IPS-11a (cell line): ENCODE measurements around the gene MIB1.
"Not testable (repeated sequence)": the region's sequence is repeated elsewhere in the genome, so short reads cannot be mapped to it uniquely, and the experiment has no call there.

Experiments used
- H3K4me3 ChIP-seq: one replicate; pipeline ENCODE4 v1.5.1; 2013; ENCODE audit warnings: low read depth, low read length, control low read depth

MIB1 gene

DNA sequence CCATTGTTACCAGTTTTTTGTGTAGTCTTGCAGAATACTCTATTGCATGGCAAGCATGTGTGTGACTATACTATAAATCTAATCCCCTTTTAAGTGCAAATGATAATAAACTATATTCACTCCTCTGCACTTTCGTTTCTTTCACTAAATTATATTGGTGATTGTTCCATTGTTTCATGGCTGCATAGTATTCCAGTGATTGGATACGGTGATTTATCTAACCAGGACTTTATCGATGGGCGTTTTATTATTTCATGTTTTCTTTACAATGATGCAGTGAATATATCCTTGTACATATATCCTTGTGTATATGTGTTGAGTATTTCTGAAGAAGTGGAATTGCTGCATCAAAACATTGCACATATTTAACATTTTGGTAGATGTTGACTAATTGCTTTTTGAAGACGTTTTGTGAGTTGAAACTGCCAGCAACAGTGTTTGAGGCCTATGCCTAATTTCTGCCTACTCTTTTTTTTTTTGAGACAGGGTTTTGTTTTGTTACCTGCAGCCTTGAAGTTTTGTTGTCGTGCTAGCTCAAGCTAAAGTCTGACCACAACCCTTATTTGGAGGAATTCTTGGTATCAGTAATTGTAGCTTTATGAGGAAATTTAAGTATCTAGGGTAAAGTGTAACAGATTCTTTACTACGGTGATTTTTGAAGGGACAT, 2.7 kb downstream of the MIB1 start:
- no peak overlapping the region for H3K4me3 ChIP-seq

DNA sequence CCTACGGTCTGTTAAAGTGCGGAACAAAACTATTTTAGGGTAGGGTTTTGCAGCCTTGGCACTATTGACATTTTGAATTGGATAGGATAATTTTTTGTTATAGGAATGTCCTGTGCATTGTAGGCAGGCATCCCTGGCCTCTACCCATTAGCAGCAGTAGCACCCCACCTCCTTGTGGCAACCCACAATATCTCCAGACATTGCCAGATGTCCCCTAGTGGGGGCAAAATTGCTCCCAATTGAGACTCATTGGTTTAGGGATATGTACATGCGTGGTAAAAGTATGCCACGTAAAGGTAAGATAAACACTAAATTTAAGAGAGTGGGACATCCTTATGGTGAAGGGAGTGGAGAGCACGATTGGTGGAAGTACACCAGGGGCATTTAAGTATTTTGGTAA, 4.6 kb downstream of the MIB1 start:
- H3K4me3 ChIP-seq, result no peak overlapping the region

DNA sequence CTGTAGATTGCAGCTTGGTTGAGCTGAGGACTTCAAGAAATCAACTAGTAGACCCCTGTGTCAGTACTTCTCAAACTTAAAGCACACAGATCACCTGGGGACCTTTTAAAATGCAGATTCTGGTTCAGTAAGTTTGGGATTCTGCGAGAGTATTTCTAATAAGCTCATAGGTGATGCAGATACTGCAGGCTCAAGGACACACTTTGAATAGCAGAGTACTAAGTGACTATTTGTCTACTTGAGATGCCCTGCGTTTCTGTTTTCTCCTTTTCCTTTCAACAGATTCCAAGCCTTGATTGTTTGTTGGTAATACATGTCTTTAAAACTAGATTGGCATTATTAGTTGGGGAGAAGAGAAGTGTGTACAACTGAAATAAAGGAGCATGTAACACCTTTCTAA, 6.7 kb downstream of the MIB1 start:
- H3K4me3 ChIP-seq, result no peak overlapping the region

DNA sequence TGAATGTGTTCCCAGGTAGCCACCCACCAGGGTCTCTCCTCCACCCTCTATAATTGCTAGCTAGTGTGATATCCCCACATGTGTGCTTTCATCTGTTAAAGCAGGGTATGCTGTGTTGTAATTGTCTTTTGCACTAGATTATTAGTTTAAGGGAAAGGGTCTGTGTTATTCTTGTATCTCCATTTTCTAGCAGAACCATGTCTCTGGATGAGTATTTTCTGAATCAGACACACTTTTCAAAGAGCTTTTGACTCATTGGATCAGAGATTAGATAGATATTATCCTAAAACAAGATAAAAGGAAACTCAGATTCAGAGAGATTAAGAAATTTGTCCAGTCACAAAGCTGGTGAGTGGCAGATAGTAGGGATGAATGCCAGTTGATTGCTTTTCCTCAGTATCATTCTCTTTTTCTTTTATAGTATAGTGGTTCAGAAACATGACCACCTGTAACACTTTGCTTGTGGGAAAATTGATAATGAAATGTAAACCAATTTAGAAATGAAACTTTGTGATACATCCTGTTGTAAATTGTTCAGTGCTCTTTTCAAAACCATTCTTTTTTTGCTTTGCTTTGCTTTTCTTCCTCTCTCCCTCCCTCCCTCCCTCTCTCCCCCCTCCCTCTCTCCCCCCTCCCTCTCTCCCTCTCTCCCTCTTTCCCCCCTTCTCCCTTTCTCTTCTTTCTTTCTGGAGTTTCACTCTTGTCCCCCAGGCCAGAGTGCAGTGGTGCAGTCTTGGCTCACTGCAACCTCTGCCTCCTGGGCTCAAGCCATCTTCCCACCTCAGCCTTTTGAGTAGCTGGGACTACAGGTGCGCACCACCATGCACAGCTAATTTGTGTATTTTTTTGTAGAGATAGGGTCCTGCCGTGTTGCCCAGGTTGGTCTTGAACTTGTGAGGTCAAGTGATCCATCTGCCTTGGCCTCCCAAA, 7.4 kb downstream of the MIB1 start:
- H3K4me3 ChIP-seq, result no peak overlapping the region

DNA sequence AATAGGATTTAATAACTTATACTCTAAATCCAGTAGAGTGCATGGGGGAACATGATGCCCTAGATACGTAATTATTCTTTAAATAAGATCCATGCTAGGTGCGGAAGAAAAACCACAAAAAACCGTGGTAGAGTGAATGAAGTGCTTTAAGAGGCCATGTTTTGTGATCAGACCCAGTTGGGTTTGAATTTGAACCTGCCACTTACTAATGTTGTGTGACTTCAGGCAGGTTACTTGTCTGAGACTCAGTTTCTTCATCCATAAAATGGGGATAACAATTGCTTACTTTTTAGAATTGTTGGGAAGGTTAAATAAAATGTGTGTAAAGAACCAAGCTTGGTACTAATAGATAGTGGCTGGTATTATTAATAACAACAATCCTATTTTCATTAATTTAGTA, 17.2 kb downstream of the MIB1 start:
- H3K4me3 ChIP-seq, result no peak overlapping the region

DNA sequence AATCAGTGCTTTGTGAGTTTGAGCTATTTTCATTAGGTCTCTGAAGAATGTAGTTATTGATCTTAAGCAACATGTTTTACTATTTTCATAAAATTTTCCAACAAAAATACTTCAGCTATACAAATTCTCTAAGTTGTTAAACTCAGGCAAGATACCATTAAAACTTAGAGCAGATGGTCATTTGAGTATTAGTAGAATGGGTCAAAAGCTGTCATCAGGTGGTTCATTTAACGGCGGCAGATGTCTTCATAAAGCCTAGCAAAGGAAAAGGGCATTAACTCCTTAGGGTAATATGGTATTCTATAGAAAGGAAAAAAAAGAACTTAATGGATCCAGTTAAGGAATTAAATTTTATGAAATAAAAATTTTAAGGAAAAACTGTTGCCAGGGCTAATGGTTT, 19.2 kb downstream of the MIB1 start:
- H3K4me3 ChIP-seq, result no peak overlapping the region

DNA sequence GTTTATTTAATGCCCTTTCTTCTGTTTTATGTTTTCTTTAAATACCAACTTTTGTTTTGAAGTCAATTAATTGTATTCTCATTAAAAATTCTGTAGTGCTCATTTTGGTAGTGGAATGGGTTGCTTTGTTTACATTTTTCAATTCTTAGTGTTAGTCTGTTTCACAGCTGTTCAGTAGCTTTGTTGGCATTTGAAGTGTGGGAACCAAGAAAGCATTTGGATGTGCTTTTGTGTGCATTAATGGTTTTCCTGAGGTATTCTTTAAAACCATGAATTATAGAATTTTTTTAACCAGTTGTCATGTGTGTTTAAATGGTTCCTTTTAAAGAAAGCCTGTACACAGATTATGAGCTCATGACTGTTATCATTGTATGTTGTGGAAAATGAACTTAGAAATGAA, 19.7 kb downstream of the MIB1 start:
- no peak overlapping the region for H3K4me3 ChIP-seq

DNA sequence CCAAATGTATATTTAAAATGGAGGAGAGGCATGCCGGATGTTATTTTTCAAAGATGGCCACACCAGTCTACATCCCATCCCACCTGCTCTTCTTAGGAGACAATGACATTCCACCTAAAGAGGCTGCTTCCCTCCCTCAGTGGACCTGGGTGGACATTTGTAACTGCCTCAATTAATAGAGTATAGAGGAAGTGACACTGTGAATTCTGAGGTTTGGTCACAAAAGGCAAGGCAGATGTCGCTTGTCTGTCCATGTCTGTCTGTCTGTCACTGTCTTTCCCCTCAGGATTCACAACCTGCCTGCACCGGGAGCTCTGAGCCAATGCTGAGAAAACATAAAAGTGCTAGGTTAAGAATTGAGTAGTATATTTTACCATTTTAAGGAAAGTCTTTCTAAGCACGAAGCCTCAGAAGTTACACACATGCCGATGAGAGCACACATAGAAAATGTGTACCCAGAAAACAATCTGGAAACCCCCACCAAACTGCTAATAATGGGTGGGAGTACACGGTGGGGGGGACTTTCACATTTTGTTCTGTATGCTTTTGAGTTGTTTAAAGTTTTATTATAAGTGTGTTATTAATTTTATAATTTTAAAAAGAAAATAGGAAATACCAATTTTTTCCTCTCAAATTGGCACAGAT, 21.0 kb downstream of the MIB1 start:
- H3K4me3 ChIP-seq, result no peak overlapping the region

DNA sequence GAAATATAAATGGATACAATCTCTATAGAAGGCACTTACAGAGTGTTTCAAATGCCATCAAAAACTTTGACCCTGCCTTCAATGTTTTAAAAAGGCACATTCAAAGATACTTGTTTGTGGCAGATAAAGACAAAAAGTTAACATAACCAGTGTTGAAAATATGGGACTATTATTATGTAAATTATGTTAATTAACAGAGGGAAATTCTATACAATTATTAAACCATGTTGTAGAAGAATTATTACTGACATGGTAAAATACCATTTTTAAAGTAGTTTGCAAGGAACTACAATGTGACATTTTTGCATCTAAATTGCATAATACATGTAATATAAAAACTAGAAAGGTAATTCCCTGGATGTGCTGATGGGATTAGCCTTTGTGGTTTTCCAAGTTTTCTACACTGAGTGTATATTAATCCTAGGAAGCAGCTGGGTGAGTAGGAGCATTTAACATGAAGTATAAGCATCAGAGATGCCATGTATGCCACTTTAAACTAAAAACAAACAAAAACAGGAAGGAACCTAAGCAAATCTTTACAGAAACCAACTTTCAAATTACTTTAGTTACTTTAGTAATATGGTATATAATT, 21.7 kb downstream of the MIB1 start:
- H3K4me3 ChIP-seq, result no peak overlapping the region

DNA sequence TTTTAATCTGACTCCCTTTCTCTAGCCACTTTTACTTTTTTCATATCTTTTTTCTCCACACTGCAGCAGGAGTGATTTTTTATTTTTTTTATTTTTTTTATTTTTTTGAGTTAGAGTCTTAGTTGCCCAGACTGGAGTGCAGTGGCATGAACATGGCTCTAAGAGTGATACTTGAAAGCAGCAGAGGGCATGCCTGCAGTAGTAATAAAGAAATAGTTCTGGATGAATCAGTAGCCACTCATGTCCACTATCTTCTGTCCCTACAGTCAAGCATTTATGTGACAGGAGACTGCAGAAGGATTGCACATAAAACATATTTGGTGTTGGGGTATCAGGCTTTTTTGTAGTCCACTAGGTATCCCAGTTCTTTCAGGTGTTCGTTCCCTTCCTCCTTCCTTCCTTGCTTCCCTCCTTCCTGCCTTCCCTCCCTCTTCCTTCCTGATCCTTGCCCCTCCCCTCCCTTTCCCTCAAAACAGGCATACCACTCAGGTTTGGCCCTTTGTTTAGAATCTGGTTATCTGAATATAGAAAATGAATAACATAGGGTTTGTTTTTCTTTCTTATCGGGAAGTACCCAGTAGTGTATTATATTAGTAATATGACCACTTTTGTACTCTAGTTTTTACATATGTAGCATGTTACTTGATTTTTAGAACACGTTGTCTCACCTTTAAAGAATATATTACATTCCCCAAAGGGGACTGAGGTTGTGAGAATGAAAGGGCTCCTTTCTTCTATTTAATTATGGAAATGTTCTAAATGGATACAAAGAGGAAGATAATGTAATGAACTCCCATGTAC, 23.5 kb downstream of the MIB1 start:
- H3K4me3 ChIP-seq, result no peak overlapping the region

DNA sequence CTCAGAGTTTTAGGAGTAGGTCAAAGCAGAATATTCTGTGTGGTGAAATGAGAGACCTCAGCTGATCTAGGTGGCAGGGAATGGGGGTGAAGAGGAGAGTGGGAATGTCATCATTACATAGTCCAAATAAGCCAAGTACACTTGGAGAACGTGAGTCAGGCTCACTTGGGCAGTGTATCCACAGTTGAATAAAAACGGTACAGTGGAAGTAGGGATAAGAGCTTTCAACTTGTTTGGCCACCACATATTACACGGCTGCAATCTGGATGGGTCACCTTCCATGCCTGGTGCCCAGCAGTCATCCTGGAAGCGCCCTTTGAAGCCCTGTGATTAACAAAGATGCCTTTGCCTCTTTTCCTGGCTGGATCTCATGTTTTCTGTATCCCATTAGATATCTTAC, 28.6 kb downstream of the MIB1 start:
- no peak overlapping the region for H3K4me3 ChIP-seq

DNA sequence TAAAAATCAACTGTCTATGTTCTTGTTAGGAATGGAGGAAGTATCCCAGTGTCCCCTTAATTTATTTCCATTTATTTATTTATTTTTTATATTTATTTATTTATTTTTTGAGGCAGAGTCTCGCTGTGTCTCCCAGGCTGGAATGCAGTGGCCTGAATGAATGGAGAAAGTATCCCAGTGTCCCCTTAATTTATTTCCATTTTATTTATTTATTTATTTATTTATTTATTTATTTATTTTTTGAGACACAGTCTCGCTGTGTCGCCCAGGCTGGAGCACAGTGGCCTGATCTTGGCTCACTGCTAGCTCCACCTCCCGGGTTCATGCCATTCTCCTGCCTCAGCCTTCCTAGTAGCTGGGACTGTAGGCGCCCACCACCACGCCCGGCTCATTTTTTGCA, 34.1 kb downstream of the MIB1 start:
- no peak overlapping the region for H3K4me3 ChIP-seq

DNA sequence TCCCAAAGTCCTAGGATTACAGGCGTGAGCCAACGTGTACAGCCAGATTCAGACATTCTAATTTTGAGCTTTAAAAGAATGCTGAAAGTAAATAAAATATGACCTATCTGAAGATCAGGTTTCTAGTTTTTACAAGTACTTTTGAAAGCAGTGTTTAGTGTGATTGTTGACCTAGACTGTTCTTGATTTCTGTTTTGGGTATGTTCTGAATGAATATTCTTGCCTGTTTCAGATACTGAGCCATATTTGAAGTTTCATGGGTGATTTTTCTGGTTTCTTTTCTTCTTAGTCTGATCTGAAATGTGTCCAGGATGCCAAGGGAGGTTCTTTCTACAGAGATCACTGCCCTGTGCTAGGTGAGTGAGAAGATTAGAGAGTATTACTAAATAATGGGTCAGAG, 37.2 kb downstream of the MIB1 start:
- no peak overlapping the region for H3K4me3 ChIP-seq

DNA sequence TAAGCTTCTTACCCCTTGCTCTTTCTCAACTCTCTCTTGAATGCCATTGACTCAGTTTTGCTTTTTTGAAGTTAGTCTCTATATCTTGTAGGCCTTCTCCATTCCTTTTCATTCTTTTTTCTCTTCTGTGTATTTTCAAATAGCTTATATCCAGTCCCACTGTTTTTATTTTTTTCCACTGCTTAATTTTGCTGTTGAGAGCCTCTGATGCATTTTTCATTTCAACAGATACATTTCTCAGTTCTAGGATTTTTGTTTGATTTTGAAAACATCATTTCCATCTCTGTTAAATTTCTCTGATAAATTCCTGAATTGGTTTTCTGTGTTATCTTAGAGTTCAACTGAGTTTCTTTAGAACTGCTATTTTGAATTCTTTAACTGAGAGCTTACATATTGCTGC, 45.9 kb downstream of the MIB1 start:
- no peak overlapping the region for H3K4me3 ChIP-seq

DNA sequence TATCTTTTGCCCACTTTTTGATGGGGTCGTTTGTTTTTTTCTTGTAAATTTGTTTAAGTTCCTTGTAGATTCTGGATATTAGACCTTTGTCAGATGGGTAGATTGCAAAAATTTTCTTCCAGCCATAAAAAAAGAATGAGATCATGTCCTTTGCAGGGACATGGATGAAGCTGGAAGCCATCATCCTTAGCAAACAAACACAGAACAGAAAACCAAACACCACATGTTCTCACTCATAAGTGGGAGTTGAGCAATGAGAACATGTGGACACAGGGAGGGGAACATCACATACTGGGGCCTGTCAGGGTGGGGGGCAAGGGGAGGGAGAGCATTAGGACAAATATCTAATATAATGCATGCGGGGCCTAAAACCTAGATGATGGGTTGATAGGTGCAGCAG, 55.5 kb downstream of the MIB1 start:
- H3K4me3 ChIP-seq, result not testable (repeated sequence)

DNA sequence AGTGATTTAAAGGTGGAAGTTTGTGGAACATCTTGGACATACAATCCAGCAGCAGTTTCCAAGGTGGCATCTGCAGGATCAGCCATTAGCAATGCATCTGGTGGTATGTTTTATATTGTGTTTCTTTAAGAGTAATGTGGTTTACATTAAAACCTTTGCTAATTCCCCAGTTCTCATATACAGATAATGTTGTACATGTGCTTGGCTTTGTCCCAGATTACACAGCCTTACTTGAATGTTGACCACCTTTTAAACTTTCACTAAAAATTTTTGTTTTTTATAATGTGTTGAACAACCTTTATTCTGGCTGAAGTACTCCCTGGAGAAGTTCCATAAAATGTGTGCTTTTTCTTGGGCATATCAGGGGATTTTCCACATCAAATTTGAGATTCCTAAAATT, 57.5 kb downstream of the MIB1 start:
- H3K4me3 ChIP-seq, result no peak overlapping the region

DNA sequence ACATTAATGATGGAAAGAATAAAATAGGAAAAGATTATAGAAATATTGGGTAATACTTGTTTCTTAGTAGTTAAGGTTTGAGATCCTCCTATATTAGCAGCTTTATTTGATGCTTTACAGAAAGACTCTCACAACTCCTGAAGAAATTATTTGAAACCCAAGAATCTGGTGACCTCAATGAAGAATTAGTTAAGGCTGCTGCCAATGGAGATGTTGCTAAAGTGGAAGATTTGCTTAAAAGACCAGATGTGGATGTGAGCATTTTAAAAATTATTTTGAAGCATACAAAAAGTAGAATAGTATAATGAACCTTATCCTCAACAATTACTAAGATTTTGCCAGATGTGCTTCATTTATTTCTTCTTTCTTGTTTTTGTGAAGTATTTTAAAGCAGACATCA, 59.1 kb downstream of the MIB1 start:
- no peak overlapping the region for H3K4me3 ChIP-seq

DNA sequence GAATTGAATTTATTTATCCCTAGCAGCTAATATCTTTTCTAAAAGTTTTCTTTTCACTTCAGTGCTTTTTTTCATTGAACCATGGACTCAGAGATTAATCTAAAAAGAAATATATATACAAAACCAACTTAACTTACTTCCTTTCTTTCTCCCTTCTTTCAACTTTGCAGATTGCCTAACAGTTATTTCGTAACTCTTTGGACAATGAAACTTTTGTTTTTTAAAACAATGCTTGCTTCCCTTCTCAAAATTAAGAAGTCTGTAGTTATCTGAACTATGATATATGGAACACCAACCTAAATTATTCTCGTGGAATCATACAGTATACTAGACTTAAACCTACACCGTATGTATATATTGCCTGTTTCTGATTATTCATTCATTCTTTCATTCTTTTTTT, 62.9 kb downstream of the MIB1 start:
- no peak overlapping the region for H3K4me3 ChIP-seq

DNA sequence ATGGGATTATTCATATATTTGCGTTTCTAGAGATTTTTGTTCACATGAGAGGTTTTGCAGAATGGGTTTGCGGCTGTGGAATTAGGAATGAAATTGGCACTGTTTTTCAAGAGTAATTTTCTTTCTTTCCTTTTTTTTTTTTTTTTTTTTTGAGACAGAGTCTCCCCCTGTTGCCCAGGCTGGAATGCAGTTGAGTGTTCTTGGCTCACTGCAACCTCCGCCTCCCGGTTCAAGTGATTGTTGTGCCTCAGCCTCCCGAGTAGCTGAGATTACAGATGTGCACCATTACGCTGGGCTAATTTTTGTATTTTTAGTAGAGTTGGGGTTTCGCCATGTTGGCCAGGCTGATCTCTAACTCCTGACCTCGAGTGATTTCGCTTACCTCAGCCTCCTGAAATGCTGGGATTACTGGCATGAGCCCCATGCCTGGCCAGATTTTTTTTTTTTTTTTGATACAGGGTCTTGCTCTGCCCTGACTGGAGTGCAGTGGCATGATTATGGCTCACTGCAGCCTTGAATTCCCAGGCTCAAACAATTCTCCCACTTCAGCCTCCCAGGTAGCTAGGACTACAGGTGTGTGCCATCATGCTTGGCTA, 65.3 kb downstream of the MIB1 start:
- no peak overlapping the region for H3K4me3 ChIP-seq

DNA sequence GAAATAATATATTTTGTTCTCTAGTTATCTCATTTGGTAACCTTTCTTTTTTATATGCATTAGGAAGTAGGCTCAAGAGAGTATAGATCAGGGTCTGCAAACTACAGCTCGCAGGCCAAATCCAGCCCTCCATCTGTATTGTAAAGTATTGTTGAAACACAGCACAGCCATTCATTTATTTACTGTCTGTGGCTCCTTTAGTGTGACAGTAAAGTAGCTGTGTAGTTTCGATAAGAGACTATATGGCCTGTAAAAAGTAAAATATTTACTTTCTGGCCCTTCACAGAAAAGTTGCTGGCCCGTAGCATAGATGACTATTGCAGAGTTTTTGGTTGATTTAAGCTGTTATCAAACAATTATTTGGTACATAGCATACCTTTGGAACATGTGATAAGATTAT, 67.6 kb downstream of the MIB1 start:
- no peak overlapping the region for H3K4me3 ChIP-seq
